ENCODE results near the gene HAUS7. TPM values are rescaled to one million over a fixed set of nuclear protein-coding genes. Genes with fewer than 3 reads are reported as not detected.

HAUS7 gene
- total RNA-seq, 1 donor from 2014 or later = 22.3 TPM

GRCh38 chrX:153504445-153505016 lies 34.2 kb upstream of the HAUS7 start:
- TF ChIP-seq CTCF (IDR thresholded peaks at IDR 0.05; ENCODE audit: unreplicated experiment) = no peak

GRCh38 chrX:153502796-153503195 lies 32.4 kb upstream of the HAUS7 start:
- H3K36me3 Mint-ChIP-seq (ENCODE audit: insufficient read depth) = peaks cover 5% of the 10 kb centered on the region
- peaks cover 11% of the 10 kb centered on the region for H3K9me3 Mint-ChIP-seq (ENCODE audit: low read depth)
- DNase-seq (ENCODE audit: low spot score, unreplicated experiment) = no peak
- H3K27ac Mint-ChIP-seq = no peak overlapping the region
- no peaks in the 10 kb centered on the region for H3K4me1 Mint-ChIP-seq (ENCODE audit: low read depth)
- no peak overlapping the region for H3K4me3 Mint-ChIP-seq (ENCODE audit: low read depth)
- H3K27me3 Mint-ChIP-seq = no peaks in the 10 kb centered on the region
- TF ChIP-seq CTCF (IDR thresholded peaks at IDR 0.05; ENCODE audit: unreplicated experiment) = no peak

More at GRCh38 chrX:153504445-153505016, 34.2 kb upstream of the HAUS7 start:
- no peak overlapping the region for H3K27ac Mint-ChIP-seq
- no peak overlapping the region for H3K4me3 Mint-ChIP-seq (ENCODE audit: low read depth)
- peaks cover 5% of the 10 kb centered on the region for H3K36me3 Mint-ChIP-seq (ENCODE audit: insufficient read depth)
- no peaks in the 10 kb centered on the region for H3K4me1 Mint-ChIP-seq (ENCODE audit: low read depth)
- peaks cover 11% of the 10 kb centered on the region for H3K9me3 Mint-ChIP-seq (ENCODE audit: low read depth)
- no peak for DNase-seq (ENCODE audit: low spot score, unreplicated experiment)
- no peaks in the 10 kb centered on the region for H3K27me3 Mint-ChIP-seq

GRCh38 chrX:153502131-153502530 lies 31.8 kb upstream of the HAUS7 start:
- Mint-ChIP-seq H3K27me3 (no peaks in the 10 kb centered on the region), H3K27ac (no peak overlapping the region), H3K9me3 (ENCODE audit: low read depth) (peaks cover 11% of the 10 kb centered on the region), H3K36me3 (ENCODE audit: insufficient read depth) (peaks cover 5% of the 10 kb centered on the region), H3K4me3 (ENCODE audit: low read depth) (no peak overlapping the region), H3K4me1 (ENCODE audit: low read depth) (no peaks in the 10 kb centered on the region)
- TF ChIP-seq CTCF (IDR thresholded peaks at IDR 0.05; ENCODE audit: unreplicated experiment) = no peak
- DNase-seq (ENCODE audit: low spot score, unreplicated experiment) = no peak

- Mint-ChIP-seq H3K27me3 (no peaks in the 10 kb centered on the region), H3K36me3 (ENCODE audit: insufficient read depth) (peaks cover 5% of the 10 kb centered on the region), H3K9me3 (ENCODE audit: low read depth) (peaks cover 8% of the 10 kb centered on the region), H3K27ac (no peak overlapping the region), H3K4me1 (ENCODE audit: low read depth) (no peaks in the 10 kb centered on the region), H3K4me3 (ENCODE audit: low read depth) (no peak overlapping the region)
- no peak for TF ChIP-seq CTCF (IDR thresholded peaks at IDR 0.05; ENCODE audit: unreplicated experiment)
- DNase-seq (ENCODE audit: low spot score, unreplicated experiment) = no peak
Observed at GRCh38 chrX:153501530-153501929, 31.2 kb upstream of the HAUS7 start.

- Mint-ChIP-seq H3K4me3 (ENCODE audit: low read depth) (no peak overlapping the region), H3K9me3 (ENCODE audit: low read depth) (peaks cover 8% of the 10 kb centered on the region), H3K36me3 (ENCODE audit: insufficient read depth) (peaks cover 5% of the 10 kb centered on the region), H3K27me3 (no peaks in the 10 kb centered on the region), H3K4me1 (ENCODE audit: low read depth) (no peaks in the 10 kb centered on the region), H3K27ac (no peak overlapping the region)
- no peak for DNase-seq (ENCODE audit: low spot score, unreplicated experiment)
- TF ChIP-seq CTCF (IDR thresholded peaks at IDR 0.05; ENCODE audit: unreplicated experiment) = no peak
Observed at GRCh38 chrX:153500676-153501280, 30.4 kb upstream of the HAUS7 start.
